Measurements from ENCODE around the gene RETREG3.

The RETREG3 gene

GRCh38 chr17:42555122-42555622, 54.0 kb downstream of the RETREG3 start:
- Histone ChIP-seq H3K9ac (ENCODE audit: low read depth, low read length) (peak overlapping the region; percentile 90), H3K4me1 (ENCODE audit: insufficient read depth, low read length) (peaks cover 25% of the 10 kb centered on the region), H3K27me3 (ENCODE audit: insufficient read depth, low read length, poor library complexity) (no peaks in the 10 kb centered on the region), H3K4me2 (ENCODE audit: insufficient read depth, low read length) (peak overlapping the region; percentile 83), H3K27ac (ENCODE audit: low read length) (peak overlapping the region; percentile 85), H3K36me3 (ENCODE audit: insufficient read depth, low read length) (peaks cover 7% of the 10 kb centered on the region; the same call in 1 of the 2 replicates), H3K4me3 (ENCODE audit: low read depth in 1 of 2, low read length in 2 of 2) (peak overlapping the region; percentile 70 to 88), H2AFZ (ENCODE audit: low read depth, low read length) (peak overlapping the region; percentile 88), H3K9me3 (ENCODE audit: insufficient read depth, low read length, severe bottlenecking) (no peaks in the 10 kb centered on the region), H3K79me2 (ENCODE audit: insufficient read depth, low read length) (peaks cover 31% of the 10 kb centered on the region), H4K20me1 (ENCODE audit: insufficient read depth, low read length) (0 out of 2 replicates have a peak, but pooled peaks cover 3% of the 10 kb centered on the region)
- DNase-seq (no peak), ATAC-seq (ENCODE audit: insufficient read depth, low read depth) (peak; percentile 8; the same call in 1 of the 3 replicates)
- TF ChIP-seq EZH2 (IDR thresholded peaks at IDR 0.05; ENCODE audit: borderline replicate concordance, low read depth, low read length, severe bottlenecking), result no peak
- TF ChIP-seq CTCF (IDR thresholded peaks at IDR 0.05; ENCODE audit: borderline replicate concordance, extremely low read depth, low read length, poor library complexity, severe bottlenecking), result no peak

GRCh38 chr17:42554250-42555121, 54.7 kb downstream of the RETREG3 start:
- TF ChIP-seq EZH2 (IDR thresholded peaks at IDR 0.05; ENCODE audit: borderline replicate concordance, low read depth, low read length, severe bottlenecking) (no peak), CTCF (IDR thresholded peaks at IDR 0.05; ENCODE audit: borderline replicate concordance, extremely low read depth, low read length, poor library complexity, severe bottlenecking) (peak; percentile 9)
- H3K4me3 ChIP-seq (ENCODE audit: low read depth in 1 of 2, low read length in 2 of 2), result peak overlapping the region; percentile 70 to 88
- peaks cover 7% of the 10 kb centered on the region; the same call in 1 of the 2 replicates for H3K36me3 ChIP-seq (ENCODE audit: insufficient read depth, low read length)
- H3K27me3 ChIP-seq (ENCODE audit: insufficient read depth, low read length, poor library complexity), result no peaks in the 10 kb centered on the region
- peak overlapping the region; percentile 83 for H3K4me2 ChIP-seq (ENCODE audit: insufficient read depth, low read length)
- peaks cover 31% of the 10 kb centered on the region for H3K79me2 ChIP-seq (ENCODE audit: insufficient read depth, low read length)
- peaks cover 25% of the 10 kb centered on the region for H3K4me1 ChIP-seq (ENCODE audit: insufficient read depth, low read length)
- DNase-seq (peak; percentile 90), ATAC-seq (ENCODE audit: insufficient read depth, low read depth) (peak; percentile 95)
- H2AFZ ChIP-seq (ENCODE audit: low read depth, low read length), result peak overlapping the region; percentile 88
- H4K20me1 ChIP-seq (ENCODE audit: insufficient read depth, low read length), result 0 out of 2 replicates have a peak, but pooled peaks cover 3% of the 10 kb centered on the region
- no peaks in the 10 kb centered on the region for H3K9me3 ChIP-seq (ENCODE audit: insufficient read depth, low read length, severe bottlenecking)
- H3K9ac ChIP-seq (ENCODE audit: low read depth, low read length), result peak overlapping the region; percentile 90
- peak overlapping the region; percentile 85 for H3K27ac ChIP-seq (ENCODE audit: low read length)

- peaks cover 25% of the 10 kb centered on the region for H3K4me1 ChIP-seq (ENCODE audit: insufficient read depth, low read length)
- H2AFZ ChIP-seq (ENCODE audit: low read depth, low read length), result peak overlapping the region; percentile 88; the same call in 1 of the 2 replicates
- no peaks in the 10 kb centered on the region for H3K27me3 ChIP-seq (ENCODE audit: insufficient read depth, low read length, poor library complexity)
- no peaks in the 10 kb centered on the region for H3K9me3 ChIP-seq (ENCODE audit: insufficient read depth, low read length, severe bottlenecking)
- H3K4me2 ChIP-seq (ENCODE audit: insufficient read depth, low read length), result peak overlapping the region; percentile 83
- peak overlapping the region; percentile 85 for H3K27ac ChIP-seq (ENCODE audit: low read length)
- peak overlapping the region; percentile 90 for H3K9ac ChIP-seq (ENCODE audit: low read depth, low read length)
- H4K20me1 ChIP-seq (ENCODE audit: insufficient read depth, low read length), result 0 out of 2 replicates have a peak, but pooled peaks cover 3% of the 10 kb centered on the region
- ATAC-seq (ENCODE audit: insufficient read depth, low read depth), result no peak; the same call in 2 of the 3 replicates
- H3K36me3 ChIP-seq (ENCODE audit: insufficient read depth, low read length), result peaks cover 7% of the 10 kb centered on the region
- peak overlapping the region; percentile 70 to 88 for H3K4me3 ChIP-seq (ENCODE audit: low read depth in 1 of 2, low read length in 2 of 2)
- TF ChIP-seq CTCF (IDR thresholded peaks at IDR 0.05; ENCODE audit: borderline replicate concordance, extremely low read depth, low read length, poor library complexity, severe bottlenecking), result peak; percentile 43
- TF ChIP-seq EZH2 (IDR thresholded peaks at IDR 0.05; ENCODE audit: borderline replicate concordance, low read depth, low read length, severe bottlenecking), result no peak
- peaks cover 31% of the 10 kb centered on the region for H3K79me2 ChIP-seq (ENCODE audit: insufficient read depth, low read length)
- DNase-seq, result peak; percentile 32
Measured at GRCh38 chr17:42553866-42554249, 55.3 kb downstream of the RETREG3 start.
